ENCODE results near the gene ADAMTS10. TPM values are rescaled to one million over a fixed set of nuclear protein-coding genes. Genes with fewer than 3 reads are reported as not detected.

The ADAMTS10 gene
- total RNA-seq, 1 experiment from 2014 or later, result 26.5 TPM

GRCh38 chr19:8573316-8573715 lies 37.2 kb downstream of the ADAMTS10 start:
- H3K9me3 Mint-ChIP-seq, result no peaks in the 10 kb centered on the region; a peak in 1 of 5 replicates
- no peaks in the 10 kb centered on the region for H3K79me1 ChIP-seq (ENCODE audit: insufficient read depth, low read depth, low read length, poor library complexity, severe bottlenecking)
- no peak overlapping the region for H4K5ac ChIP-seq (ENCODE audit: insufficient read length, low read depth, low read length)
- no peaks in the 10 kb centered on the region; the same call in 1 of the 2 replicates for H3K4me1 ChIP-seq (ENCODE audit: insufficient read depth, low read length)
- H2BK12ac ChIP-seq (ENCODE audit: insufficient read length, low read depth, low read length), result no peak overlapping the region
- no peak overlapping the region for H4K91ac ChIP-seq (ENCODE audit: insufficient read length, low read depth, low read length)
- H3K14ac ChIP-seq (ENCODE audit: insufficient read depth, low read length), result no peak overlapping the region
- no peak overlapping the region for H2AK5ac ChIP-seq (ENCODE audit: insufficient read length, low read length)
- H3K4ac ChIP-seq (ENCODE audit: low read depth, low read length), result no peak overlapping the region
- H4K8ac ChIP-seq (replicated peaks; ENCODE audit: insufficient read length, low read depth, low read length), result no peak overlapping the region
- no peak overlapping the region for H3K4me2 ChIP-seq (ENCODE audit: insufficient read depth, insufficient read length, low read length)
- H2BK15ac ChIP-seq (ENCODE audit: low read depth, low read length), result no peak overlapping the region
- no peak overlapping the region for H2BK5ac ChIP-seq (ENCODE audit: insufficient read length, low read length)
- H3K9me3 ChIP-seq (ENCODE audit: control insufficient read depth, low read depth, low read length), result no peaks in the 10 kb centered on the region
- no peak overlapping the region for H2AFZ ChIP-seq (ENCODE audit: low read length)
- no peak overlapping the region for H2BK20ac ChIP-seq (ENCODE audit: low read depth, low read length, poor library complexity, severe bottlenecking)
- no peak overlapping the region for H3K27ac Mint-ChIP-seq
- no peaks in the 10 kb centered on the region for H3K36me3 Mint-ChIP-seq (ENCODE audit: insufficient read depth in 1 of 3, low read depth in 3 of 3)
- H3K4me3 Mint-ChIP-seq, result no peak overlapping the region
- H3K9ac ChIP-seq (ENCODE audit: extremely low read depth, insufficient read length, low read length), result no peak overlapping the region
- no peaks in the 10 kb centered on the region for H3K23me2 ChIP-seq (ENCODE audit: insufficient read length, low read depth, low read length, poor library complexity, severe bottlenecking)
- no peak overlapping the region for H2BK120ac ChIP-seq (ENCODE audit: low read depth, low read length, poor library complexity, severe bottlenecking)
- no peak overlapping the region for H3K56ac ChIP-seq (ENCODE audit: insufficient read length, low read depth, low read length)
- H3K79me2 ChIP-seq (ENCODE audit: insufficient read depth, low read length), result no peaks in the 10 kb centered on the region
- TF ChIP-seq, protein P1, sequence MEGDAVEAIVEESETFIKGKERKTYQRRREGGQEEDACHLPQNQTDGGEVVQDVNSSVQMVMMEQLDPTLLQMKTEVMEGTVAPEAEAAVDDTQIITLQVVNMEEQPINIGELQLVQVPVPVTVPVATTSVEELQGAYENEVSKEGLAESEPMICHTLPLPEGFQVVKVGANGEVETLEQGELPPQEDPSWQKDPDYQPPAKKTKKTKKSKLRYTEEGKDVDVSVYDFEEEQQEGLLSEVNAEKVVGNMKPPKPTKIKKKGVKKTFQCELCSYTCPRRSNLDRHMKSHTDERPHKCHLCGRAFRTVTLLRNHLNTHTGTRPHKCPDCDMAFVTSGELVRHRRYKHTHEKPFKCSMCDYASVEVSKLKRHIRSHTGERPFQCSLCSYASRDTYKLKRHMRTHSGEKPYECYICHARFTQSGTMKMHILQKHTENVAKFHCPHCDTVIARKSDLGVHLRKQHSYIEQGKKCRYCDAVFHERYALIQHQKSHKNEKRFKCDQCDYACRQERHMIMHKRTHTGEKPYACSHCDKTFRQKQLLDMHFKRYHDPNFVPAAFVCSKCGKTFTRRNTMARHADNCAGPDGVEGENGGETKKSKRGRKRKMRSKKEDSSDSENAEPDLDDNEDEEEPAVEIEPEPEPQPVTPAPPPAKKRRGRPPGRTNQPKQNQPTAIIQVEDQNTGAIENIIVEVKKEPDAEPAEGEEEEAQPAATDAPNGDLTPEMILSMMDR (conservative IDR thresholded peaks at IDR 0.05), result no peak
- no peak overlapping the region for H3T11ph ChIP-seq (ENCODE audit: low read length)
- no CpG with 5 or more reads among the region's 7 CpGs for WGBS (ENCODE audit: extremely low coverage, insufficient read length, low lambda C conversion rate)
- H3K27me3 Mint-ChIP-seq (ENCODE audit: low read depth), result peaks cover 15% of the 10 kb centered on the region
- H3K18ac ChIP-seq (ENCODE audit: insufficient read length, low read depth, low read length), result no peak overlapping the region
- no peaks in the 10 kb centered on the region for H4K20me1 ChIP-seq (ENCODE audit: control insufficient read depth, insufficient read depth, insufficient read length)
- no peak for DNase-seq
- no peak overlapping the region for H3K27ac ChIP-seq (ENCODE audit: insufficient read length, low read depth, low read length)
- H3K27me3 ChIP-seq (ENCODE audit: insufficient read depth, low read length), result no peaks in the 10 kb centered on the region
- H3K23ac ChIP-seq (ENCODE audit: insufficient read length, low read depth, low read length), result no peak overlapping the region
- H3K4me1 Mint-ChIP-seq, result peaks cover 13 to 21% of the 10 kb centered on the region in 2 experiments

Measured in H9 (cell line).